NT2/D1 (cell line): ENCODE data around the gene SLC27A1.

Source experiments
- YY1 ChIP-seq: IDR thresholded peaks from 2 replicates; pipeline ENCODE4 v1.6.1; 2011; ENCODE audit not compliant: insufficient read length, insufficient read depth
- ZNF274 ChIP-seq: IDR thresholded peaks from 2 replicates; pipeline ENCODE4 v1.6.1; 2011; ENCODE audit warnings: mild to moderate bottlenecking, low read depth, low read length

DNA sequence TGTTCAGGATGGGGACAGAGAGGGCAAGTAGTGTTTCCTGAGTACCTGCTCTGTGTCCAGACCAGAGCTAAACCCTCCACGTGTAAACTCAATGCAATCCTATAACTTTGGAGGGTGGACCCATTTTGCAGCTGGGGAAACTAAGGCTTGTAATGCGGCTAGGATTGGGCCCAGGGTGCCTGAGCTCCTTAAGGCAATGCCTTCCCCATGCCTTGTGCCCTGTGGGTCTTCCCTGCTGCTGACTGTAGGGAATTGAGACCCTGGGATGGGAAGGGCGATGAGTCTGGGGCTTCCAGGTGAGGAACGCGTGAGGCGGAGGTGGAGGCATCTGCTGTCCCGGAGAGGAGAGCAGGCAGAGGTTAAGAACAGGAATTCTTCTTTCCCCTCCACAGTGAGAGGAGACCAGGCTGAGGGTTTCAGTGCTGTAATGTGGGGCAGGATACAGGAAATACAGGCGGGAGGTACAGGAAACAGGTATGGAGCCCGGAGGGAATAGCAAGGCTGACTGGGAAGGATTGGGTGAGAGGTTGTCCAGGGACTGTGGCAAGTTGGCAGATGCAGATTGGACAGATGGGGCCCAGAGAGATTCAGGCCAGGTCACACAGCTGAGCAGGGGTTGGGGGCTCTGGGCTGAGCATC is 19.2 kb downstream of the SLC27A1 start:
- no peak for TF ChIP-seq YY1
- TF ChIP-seq ZNF274: no peak
